PC-3 (cell line): ENCODE data around the gene PRDM1. TPM values are rescaled to one million over a fixed set of nuclear protein-coding genes. Genes with fewer than 3 reads are reported as not detected.

Source experiments
- ATAC-seq: fragments of 200-7000 bp; cut with Tn5 transposase; 2 replicates; pipeline ENCODE4 v1.9.1; 2020; ENCODE audit warnings: mild to moderate bottlenecking, moderate library complexity
- BruUV-seq: library from RNA; stranded (reverse); fragments of 400-500 nt; replicated peaks from 2 replicates; lab custom pipeline; 2021; lab: Mats Ljungman, UMichigan
- CTCF ChIA-PET: fragments of 300-600 bp; sonication (Branson Sonifier 250); formaldehyde crosslinking; loops from one replicate; lab custom pipeline; 2022; ENCODE audit warnings: antibody characterized with exemption; lab: Charles Lee
- POLR2A ChIA-PET: fragments of 300-600 bp; sonication (Branson Sonifier 250); formaldehyde crosslinking; loops from one replicate; lab custom pipeline; 2022; ENCODE audit warnings: antibody characterized with exemption; ENCODE audit not compliant: unreplicated experiment; lab: Charles Lee
- DNase-seq: peaks from one replicate; pipeline ENCODE4 v3.0.0-alpha.2; 2015
- H2AFZ ChIP-seq: fragments of 300-600 bp; sonication (generic); 2 replicates; pipeline ENCODE4 v1.6.0; 2016; ENCODE audit warnings: antibody characterized with exemption, low read length
- H3F3A ChIP-seq: fragments of 300-600 bp; sonication (generic); one replicate; pipeline ENCODE4 v1.6.0; 2017; ENCODE audit warnings: antibody characterized with exemption, low read length, control low read depth, mild to moderate bottlenecking; ENCODE audit not compliant: unreplicated experiment
- H3K27ac ChIP-seq: fragments of 300-600 bp; sonication (generic); 2 replicates; pipeline ENCODE4 v1.5.1; 2016; ENCODE audit warnings: mild to moderate bottlenecking, low read length
- H3K27me3 ChIP-seq: fragments of 300-600 bp; sonication (generic); 2 replicates; pipeline ENCODE4 v1.6.1; 2016; ENCODE audit warnings: low read length, mixed read lengths
- H3K36me3 ChIP-seq: fragments of 300-600 bp; sonication (generic); 2 replicates; pipeline ENCODE4 v1.6.1; 2016; ENCODE audit warnings: low read depth, mixed run types, low read length, mixed read lengths
- H3K4me1 ChIP-seq: fragments of 300-600 bp; sonication (generic); 2 replicates; pipeline ENCODE4 v1.5.1; 2016; ENCODE audit warnings: low read length; ENCODE audit not compliant: insufficient read depth
- H3K4me2 ChIP-seq: fragments of 300-600 bp; sonication (generic); 2 replicates; pipeline ENCODE4 v1.6.0; 2016; ENCODE audit warnings: low read length
- H3K4me3 ChIP-seq: fragments of 300-600 bp; sonication (generic); 2 replicates; pipeline ENCODE4 v1.5.1; 2016; ENCODE audit warnings: mild to moderate bottlenecking, low read length, mixed read lengths
- H3K79me2 ChIP-seq: fragments of 300-600 bp; sonication (generic); 2 replicates; pipeline ENCODE4 v1.6.1; 2017; ENCODE audit warnings: low read length, mixed read lengths
- H3K9ac ChIP-seq: fragments of 300-600 bp; sonication (generic); 2 replicates; pipeline ENCODE4 v1.6.0; 2016; ENCODE audit warnings: mild to moderate bottlenecking, low read length
- H3K9me2 ChIP-seq: fragments of 300-600 bp; sonication (generic); replicated peaks from 2 replicates; pipeline ENCODE4 v1.6.1; 2016; ENCODE audit warnings: mixed run types, low read length, mixed read lengths
- H3K9me3 ChIP-seq: fragments of 300-600 bp; sonication (generic); 2 replicates; pipeline ENCODE4 v1.6.1; 2016; ENCODE audit warnings: low read length, mixed read lengths
- H4K20me1 ChIP-seq: fragments of 300-600 bp; sonication (generic); 2 replicates; pipeline ENCODE4 v1.6.1; 2016; ENCODE audit warnings: low read length, mixed read lengths
- CTCF ChIP-seq: fragments of 300-600 bp; sonication (generic); conservative IDR thresholded peaks from 2 replicates; pipeline ENCODE4 v1.5.1; 2017; ENCODE audit warnings: antibody characterized with exemption, low read depth, mild to moderate bottlenecking, low read length
- EZH2 ChIP-seq: fragments of 300-600 bp; sonication (generic); IDR thresholded peaks from one replicate; pipeline ENCODE4 v1.6.1; 2017; ENCODE audit warnings: antibody characterized with exemption, mild to moderate bottlenecking, low read length; ENCODE audit not compliant: unreplicated experiment
- EZH2phosphoT487 ChIP-seq: fragments of 300-600 bp; sonication (generic); IDR thresholded peaks from 2 replicates; pipeline ENCODE4 v1.6.1; 2018; ENCODE audit warnings: mild to moderate bottlenecking, antibody characterized with exemption, low read length, borderline replicate concordance
- intact Hi-C: fragments of 100-400 bp; cut with micrococcal nuclease; formaldehyde crosslinking; loops from 2 replicates; pipeline ENCODE4 v1.9.0; 2023
- total RNA-seq: library from RNA; depleted of rRNA; stranded (reverse); fragments of >200 nt; gene quantifications from 2 replicates; pipeline ENCODE4 v1.2.3, GENCODE V29; 2014

The PRDM1 gene
- total RNA-seq, 1 experiment from 2014 or later = 2.0 TPM

- Histone ChIP-seq H3K9ac (no peak overlapping the region), H3F3A (no peaks in the 10 kb centered on the region), H3K4me3 (no peak overlapping the region), H3K79me2 (no peaks in the 10 kb centered on the region), H4K20me1 (no peaks in the 10 kb centered on the region), H3K27ac (no peak overlapping the region), H3K36me3 (no peaks in the 10 kb centered on the region; the same call in 1 of the 2 replicates), H2AFZ (no peak overlapping the region), H3K4me1 (peaks cover 15% of the 10 kb centered on the region), H3K4me2 (no peak overlapping the region), H3K9me2 (no peaks in the 10 kb centered on the region), H3K9me3 (no peaks in the 10 kb centered on the region), H3K27me3 (no peaks in the 10 kb centered on the region)
- ATAC-seq = no peak
- ChIA-PET POLR2A (no interaction called here), CTCF (no interaction called here)
- TF ChIP-seq EZH2phosphoT487 (no peak), EZH2 (no peak), CTCF (no peak)
- DNase-seq = no peak
- BruUV-seq = no TSS peak
- intact Hi-C loops = no loop called here
Observed at GRCh38 chr6:106106276-106107042, 20.3 kb downstream of the PRDM1 start.

- intact Hi-C loops = no loop called here
- H4K20me1 ChIP-seq = no peaks in the 10 kb centered on the region
- no TSS peak for BruUV-seq
- CTCF ChIA-PET = no interaction called here
- H3K27me3 ChIP-seq = no peaks in the 10 kb centered on the region
- no peak overlapping the region for H3K4me2 ChIP-seq
- ATAC-seq = no peak
- H3K79me2 ChIP-seq = no peaks in the 10 kb centered on the region
- H3K9ac ChIP-seq = no peak overlapping the region
- H3K4me1 ChIP-seq = peaks cover 10% of the 10 kb centered on the region
- no peaks in the 10 kb centered on the region for H3F3A ChIP-seq
- H3K4me3 ChIP-seq = no peak overlapping the region
- H2AFZ ChIP-seq = no peak overlapping the region
- POLR2A ChIA-PET = no interaction called here
- no peak overlapping the region for H3K27ac ChIP-seq
- no peak for DNase-seq
- H3K9me2 ChIP-seq = no peaks in the 10 kb centered on the region
- no peaks in the 10 kb centered on the region for H3K9me3 ChIP-seq
- no peaks in the 10 kb centered on the region; the same call in 1 of the 2 replicates for H3K36me3 ChIP-seq
- no peak for TF ChIP-seq CTCF
- no peak for TF ChIP-seq EZH2phosphoT487
- no peak for TF ChIP-seq EZH2
Observed at GRCh38 chr6:106107043-106107613, 21.0 kb downstream of the PRDM1 start.

DNA sequence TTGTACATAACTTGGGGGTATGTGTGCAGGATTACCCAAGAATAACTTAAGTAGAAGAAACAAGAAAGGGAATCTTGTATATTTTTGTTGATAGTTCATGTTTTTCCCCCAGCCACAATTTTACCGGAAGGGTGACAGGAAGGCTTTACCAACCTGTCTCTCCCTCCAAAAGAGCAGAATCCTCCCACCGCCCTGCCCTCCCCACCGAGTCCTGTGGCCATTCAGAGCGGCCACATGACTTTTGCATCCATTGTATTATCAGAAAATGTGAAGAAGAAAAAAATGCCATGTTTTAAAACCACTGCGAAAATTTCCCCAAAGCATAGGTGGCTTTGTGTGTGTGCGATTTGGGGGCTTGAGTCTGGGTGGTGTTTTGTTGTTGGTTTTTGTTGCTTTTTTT, 22.0 kb downstream of the PRDM1 start:
- Histone ChIP-seq H3K27me3 (no peaks in the 10 kb centered on the region), H3K27ac (no peak overlapping the region), H2AFZ (no peak overlapping the region), H3K9me2 (no peaks in the 10 kb centered on the region), H3K4me2 (no peak overlapping the region), H3K9ac (no peak overlapping the region), H3K79me2 (no peaks in the 10 kb centered on the region), H3K9me3 (no peaks in the 10 kb centered on the region), H3F3A (no peaks in the 10 kb centered on the region), H3K4me3 (no peak overlapping the region), H3K36me3 (no peaks in the 10 kb centered on the region; the same call in 1 of the 2 replicates), H4K20me1 (no peaks in the 10 kb centered on the region), H3K4me1 (peaks cover 18% of the 10 kb centered on the region)
- intact Hi-C loops = no loop called here
- ChIA-PET CTCF (no interaction called here), POLR2A (no interaction called here)
- TF ChIP-seq EZH2phosphoT487 (no peak), EZH2 (no peak), CTCF (no peak)
- BruUV-seq = no TSS peak
- no peak for ATAC-seq
- no peak for DNase-seq
